Endothelial cell of umbilical vein (primary cell): Measurements from ENCODE around the gene FSTL4.

Source experiments
- EZH2 ChIP-seq: IDR thresholded peaks from 2 replicates; pipeline ENCODE4 v1.6.1; 2012; ENCODE audit warnings: borderline replicate concordance, low read depth, mild to moderate bottlenecking, moderate library complexity, low read length, inconsistent platforms; ENCODE audit not compliant: severe bottlenecking
- TF ChIP-seq, protein P1 (sequence below), 2 donors: IDR thresholded peaks; 1 replicate in 1 of 2; 2 replicates in 1 of 2; pipeline ENCODE4 v1.5.1; 2011; ENCODE audit warnings: low read length in 2 of 2, mild to moderate bottlenecking in 2 of 2, moderate library complexity in 2 of 2, control low read depth in 1 of 2, inconsistent platforms in 1 of 2, low read depth in 1 of 2; ENCODE audit not compliant: insufficient read depth in 1 of 2; ENCODE audit errors: extremely low read depth in 1 of 2
- TF ChIP-seq, protein P2 (sequence below): IDR thresholded peaks from 2 replicates; pipeline ENCODE4 v1.6.1; 2011; ENCODE audit not compliant: insufficient read depth, insufficient read length

DNA sequence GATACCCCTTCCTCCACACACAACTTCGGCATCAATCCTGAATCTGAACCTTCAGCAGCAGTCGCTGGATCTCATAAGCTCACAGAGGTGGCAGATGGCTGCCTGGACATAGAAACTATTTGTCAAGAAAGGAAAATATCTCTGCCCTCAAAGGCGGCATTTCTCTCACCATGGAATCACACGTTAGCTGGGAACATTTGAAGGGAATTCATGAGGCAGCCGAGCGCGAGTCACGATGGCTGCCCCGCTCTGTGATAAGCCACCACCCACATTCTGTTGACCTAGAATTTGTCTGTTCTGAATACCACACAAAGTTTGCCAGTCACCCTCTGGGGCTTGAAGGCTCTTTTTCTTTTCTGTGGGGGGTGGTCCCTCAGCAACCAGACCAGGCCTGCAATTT, 157.9 kb downstream of the FSTL4 start:
- TF ChIP-seq EZH2: no peak
- TF ChIP-seq, protein P1, sequence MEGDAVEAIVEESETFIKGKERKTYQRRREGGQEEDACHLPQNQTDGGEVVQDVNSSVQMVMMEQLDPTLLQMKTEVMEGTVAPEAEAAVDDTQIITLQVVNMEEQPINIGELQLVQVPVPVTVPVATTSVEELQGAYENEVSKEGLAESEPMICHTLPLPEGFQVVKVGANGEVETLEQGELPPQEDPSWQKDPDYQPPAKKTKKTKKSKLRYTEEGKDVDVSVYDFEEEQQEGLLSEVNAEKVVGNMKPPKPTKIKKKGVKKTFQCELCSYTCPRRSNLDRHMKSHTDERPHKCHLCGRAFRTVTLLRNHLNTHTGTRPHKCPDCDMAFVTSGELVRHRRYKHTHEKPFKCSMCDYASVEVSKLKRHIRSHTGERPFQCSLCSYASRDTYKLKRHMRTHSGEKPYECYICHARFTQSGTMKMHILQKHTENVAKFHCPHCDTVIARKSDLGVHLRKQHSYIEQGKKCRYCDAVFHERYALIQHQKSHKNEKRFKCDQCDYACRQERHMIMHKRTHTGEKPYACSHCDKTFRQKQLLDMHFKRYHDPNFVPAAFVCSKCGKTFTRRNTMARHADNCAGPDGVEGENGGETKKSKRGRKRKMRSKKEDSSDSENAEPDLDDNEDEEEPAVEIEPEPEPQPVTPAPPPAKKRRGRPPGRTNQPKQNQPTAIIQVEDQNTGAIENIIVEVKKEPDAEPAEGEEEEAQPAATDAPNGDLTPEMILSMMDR (IDR thresholded peaks at IDR 0.05; ENCODE audit: extremely low read depth in 1 of 2, insufficient read depth in 1 of 2, low read depth in 1 of 2, low read length in 2 of 2): no peak
- TF ChIP-seq, protein P2, sequence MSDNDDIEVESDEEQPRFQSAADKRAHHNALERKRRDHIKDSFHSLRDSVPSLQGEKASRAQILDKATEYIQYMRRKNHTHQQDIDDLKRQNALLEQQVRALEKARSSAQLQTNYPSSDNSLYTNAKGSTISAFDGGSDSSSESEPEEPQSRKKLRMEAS: no peak
